ENCODE data around the gene HCRT.

DNA sequence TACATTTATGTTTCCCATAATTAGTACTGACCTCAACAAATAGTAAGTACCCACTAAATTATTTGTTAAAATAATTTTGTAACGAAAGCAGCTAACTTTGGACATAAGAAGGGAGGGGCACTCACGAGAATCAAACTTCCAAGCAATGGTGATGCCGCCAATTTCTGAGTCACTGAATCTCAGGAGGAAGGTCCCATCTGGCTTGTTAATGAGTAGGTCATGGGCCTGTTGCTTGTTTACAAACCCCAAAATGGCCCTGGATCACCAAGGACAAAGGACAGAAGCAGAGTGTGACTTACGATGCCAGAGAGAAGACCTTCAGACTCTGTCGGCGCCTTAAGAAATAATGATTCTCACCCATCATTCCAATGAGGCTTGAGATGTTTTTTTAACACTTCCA is 24.8 kb upstream of the HCRT start:
- no peak for TF ChIP-seq CTCF (IDR thresholded peaks at IDR 0.05; ENCODE audit: poor library complexity, severe bottlenecking)
- no peak for TF ChIP-seq EZH2 (IDR thresholded peaks at IDR 0.05; ENCODE audit: borderline replicate concordance, insufficient read depth, low read length, poor library complexity, severe bottlenecking)
- TF ChIP-seq RAD21 (conservative IDR thresholded peaks at IDR 0.05) = no peak
- no peak for TF ChIP-seq POLR2AphosphoS5 (IDR thresholded peaks at IDR 0.05)
- TF ChIP-seq SMC3 (conservative IDR thresholded peaks at IDR 0.05; ENCODE audit: poor library complexity) = no peak
- no peak for TF ChIP-seq TAF1 (IDR thresholded peaks at IDR 0.05; ENCODE audit: low read depth)
- no peak for TF ChIP-seq EP300 (conservative IDR thresholded peaks at IDR 0.05; ENCODE audit: poor library complexity, severe bottlenecking)
- TF ChIP-seq, protein P1, sequence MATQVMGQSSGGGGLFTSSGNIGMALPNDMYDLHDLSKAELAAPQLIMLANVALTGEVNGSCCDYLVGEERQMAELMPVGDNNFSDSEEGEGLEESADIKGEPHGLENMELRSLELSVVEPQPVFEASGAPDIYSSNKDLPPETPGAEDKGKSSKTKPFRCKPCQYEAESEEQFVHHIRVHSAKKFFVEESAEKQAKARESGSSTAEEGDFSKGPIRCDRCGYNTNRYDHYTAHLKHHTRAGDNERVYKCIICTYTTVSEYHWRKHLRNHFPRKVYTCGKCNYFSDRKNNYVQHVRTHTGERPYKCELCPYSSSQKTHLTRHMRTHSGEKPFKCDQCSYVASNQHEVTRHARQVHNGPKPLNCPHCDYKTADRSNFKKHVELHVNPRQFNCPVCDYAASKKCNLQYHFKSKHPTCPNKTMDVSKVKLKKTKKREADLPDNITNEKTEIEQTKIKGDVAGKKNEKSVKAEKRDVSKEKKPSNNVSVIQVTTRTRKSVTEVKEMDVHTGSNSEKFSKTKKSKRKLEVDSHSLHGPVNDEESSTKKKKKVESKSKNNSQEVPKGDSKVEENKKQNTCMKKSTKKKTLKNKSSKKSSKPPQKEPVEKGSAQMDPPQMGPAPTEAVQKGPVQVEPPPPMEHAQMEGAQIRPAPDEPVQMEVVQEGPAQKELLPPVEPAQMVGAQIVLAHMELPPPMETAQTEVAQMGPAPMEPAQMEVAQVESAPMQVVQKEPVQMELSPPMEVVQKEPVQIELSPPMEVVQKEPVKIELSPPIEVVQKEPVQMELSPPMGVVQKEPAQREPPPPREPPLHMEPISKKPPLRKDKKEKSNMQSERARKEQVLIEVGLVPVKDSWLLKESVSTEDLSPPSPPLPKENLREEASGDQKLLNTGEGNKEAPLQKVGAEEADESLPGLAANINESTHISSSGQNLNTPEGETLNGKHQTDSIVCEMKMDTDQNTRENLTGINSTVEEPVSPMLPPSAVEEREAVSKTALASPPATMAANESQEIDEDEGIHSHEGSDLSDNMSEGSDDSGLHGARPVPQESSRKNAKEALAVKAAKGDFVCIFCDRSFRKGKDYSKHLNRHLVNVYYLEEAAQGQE (IDR thresholded peaks at IDR 0.05; ENCODE audit: borderline replicate concordance) = no peak
- no peak for TF ChIP-seq MXI1 (conservative IDR thresholded peaks at IDR 0.05; ENCODE audit: poor library complexity, severe bottlenecking)

All from neural cell (in vitro differentiated cells).